CD14-positive monocyte (primary cell): Measurements from ENCODE around the gene KCNJ6. TPM values are rescaled to one million over a fixed set of nuclear protein-coding genes. Genes with fewer than 3 reads are reported as not detected.

Experiments used
- DNase-seq, 3 donors: peaks; one replicate each; pipeline ENCODE4 v3.0.0-alpha.2; 2011 to 2022
- H2AFZ ChIP-seq: 2 replicates; pipeline ENCODE4 v1.6.0; 2012; ENCODE audit warnings: mild to moderate bottlenecking, low read depth, low read length, inconsistent platforms; ENCODE audit not compliant: insufficient read depth, poor library complexity, severe bottlenecking
- H3K27ac ChIP-seq, 2 donors: 1 replicate in 1 of 2; 2 replicates in 1 of 2; pipeline ENCODE4 v1.5.1; 2012 to 2013; ENCODE audit warnings: low read length in 2 of 2, control low read depth in 1 of 2, inconsistent platforms in 1 of 2, low read depth in 1 of 2, mild to moderate bottlenecking in 1 of 2
- H3K27me3 ChIP-seq, 2 donors: one replicate each; pipeline versions ENCODE4 v1.6.0 to v1.6.1; 2011 to 2013; ENCODE audit warnings: low read length in 2 of 2; ENCODE audit not compliant: control insufficient read depth in 2 of 2, insufficient read depth in 2 of 2
- H3K36me3 ChIP-seq, 2 donors: replicated peaks in 1 of 2; 1 replicate in 1 of 2; 2 replicates in 1 of 2; pipeline versions ENCODE4 v1.5.1 to v1.6.1; 2012 to 2013; ENCODE audit warnings: low read length in 2 of 2, control low read depth in 1 of 2, inconsistent platforms in 1 of 2, mild to moderate bottlenecking in 1 of 2; ENCODE audit not compliant: insufficient read depth in 2 of 2, control insufficient read depth in 1 of 2
- H3K4me1 ChIP-seq, 2 donors: 1 replicate in 1 of 2; 2 replicates in 1 of 2; pipeline versions ENCODE4 v1.5.1 to v1.6.1; 2012 to 2013; ENCODE audit warnings: low read length in 2 of 2, control low read depth in 1 of 2, inconsistent platforms in 1 of 2, mild to moderate bottlenecking in 1 of 2, moderate library complexity in 1 of 2; ENCODE audit not compliant: insufficient read depth in 2 of 2, control insufficient read depth in 1 of 2
- H3K4me2 ChIP-seq: replicated peaks from 2 replicates; pipeline ENCODE3; 2012; ENCODE audit warnings: low read length, moderate library complexity, mild to moderate bottlenecking; ENCODE audit not compliant: poor library complexity, severe bottlenecking; ENCODE audit errors: extremely low read depth
- H3K4me3 ChIP-seq, 3 experiments: fragments of 200-600 bp in 1 of 3; sonication (generic) in 1 of 3; replicated peaks in 1 of 3; 1 replicate in 2 of 3; 2 replicates in 1 of 3; pipeline ENCODE4 v1.5.1; 2011 to 2013; ENCODE audit warnings: low read length in 3 of 3, mild to moderate bottlenecking in 3 of 3, control low read depth in 2 of 3, low read depth in 2 of 3, inconsistent platforms in 1 of 3, moderate library complexity in 1 of 3
- H3K79me2 ChIP-seq: 2 replicates; pipeline ENCODE4 v1.6.0; 2012; ENCODE audit warnings: mild to moderate bottlenecking, control low read depth, inconsistent platforms, low read length, moderate library complexity; ENCODE audit not compliant: insufficient read depth
- H3K9ac ChIP-seq: 2 replicates; pipeline ENCODE4 v1.6.0; 2017; ENCODE audit warnings: low read length, mild to moderate bottlenecking; ENCODE audit not compliant: insufficient read depth, poor library complexity, severe bottlenecking
- H3K9me3 ChIP-seq, 2 donors: replicated peaks in 1 of 2; 1 replicate in 1 of 2; 2 replicates in 1 of 2; pipeline versions ENCODE4 v1.5.1 to v1.6.1; 2012 to 2013; ENCODE audit warnings: low read length in 2 of 2, control low read depth in 1 of 2; ENCODE audit not compliant: control insufficient read depth in 1 of 2, insufficient read depth in 1 of 2
- H4K20me1 ChIP-seq: 2 replicates; pipeline ENCODE4 v1.6.0; 2012; ENCODE audit warnings: mild to moderate bottlenecking, low read length, control low read depth, moderate library complexity; ENCODE audit not compliant: insufficient read depth
- H3K27ac Mint-ChIP-seq, 7 donors: one replicate each; pipeline ENCODE4 v1.8.0; 2020; ENCODE audit warnings: mild to moderate bottlenecking in 7 of 7, mixed read lengths in 7 of 7, moderate library complexity in 6 of 7, inconsistent platforms in 2 of 7
- H3K27me3 Mint-ChIP-seq, 3 donors: one replicate each; pipeline ENCODE4 v1.8.0; 2021 to 2022; ENCODE audit warnings: low read depth in 3 of 3, mild to moderate bottlenecking in 3 of 3, mixed read lengths in 3 of 3, moderate library complexity in 3 of 3, inconsistent platforms in 1 of 3
- H3K36me3 Mint-ChIP-seq, 2 donors: one replicate each; pipeline ENCODE4 v1.8.0; 2020; ENCODE audit warnings: mixed read lengths in 2 of 2, inconsistent platforms in 1 of 2, mild to moderate bottlenecking in 1 of 2
- H3K4me1 Mint-ChIP-seq: one replicate; pipeline ENCODE4 v1.8.0; 2020; ENCODE audit warnings: mild to moderate bottlenecking, mixed read lengths
- H3K4me3 Mint-ChIP-seq, 2 donors: one replicate each; pipeline ENCODE4 v1.8.0; 2020; ENCODE audit warnings: mild to moderate bottlenecking in 2 of 2, mixed read lengths in 2 of 2, moderate library complexity in 1 of 2
- H3K9me3 Mint-ChIP-seq, 7 donors: one replicate each; pipeline ENCODE4 v1.8.0; 2020 to 2022; ENCODE audit warnings: mixed read lengths in 7 of 7, mild to moderate bottlenecking in 6 of 7, moderate library complexity in 6 of 7, inconsistent platforms in 2 of 7
- WGBS: methylation state at CpG from one replicate; pipeline ENCODE4 v1.1.5; 2013; ENCODE audit warnings: missing lambda C conversion rate; ENCODE audit not compliant: insufficient coverage; 5-methylcytosine and 5-hydroxymethylcytosine counted together
- intact Hi-C, 2 donors: fragments of 100-400 bp; cut with micrococcal nuclease; formaldehyde crosslinking; loops; one replicate each; pipeline versions ENCODE4 v1.15.0 to v1.15.1; 2023
- polyA plus RNA-seq, 3 donors: library from polyadenylated mRNA; depleted of rRNA in 1 of 3; unstranded in 2 of 3; stranded (reverse) in 1 of 3; fragments of 300-500 nt in 2 of 3; fragments of >200 nt in 1 of 3; fragmentation: Illumina TruSeq in 2 of 3; gene quantifications; 1 replicate in 2 of 3; 2 replicates in 1 of 3; pipeline ENCODE4 v1.2.3, GENCODE V29; 2012 to 2021
- TF ChIP-seq, protein P1 (sequence below): fragments of 200-600 bp; IDR thresholded peaks from one replicate; pipeline ENCODE4 v1.8.0; 2022; ENCODE audit warnings: antibody characterized with exemption, mild to moderate bottlenecking

Gene KCNJ6
- polyA plus RNA-seq, 3 donors: not detected

- H3K36me3 Mint-ChIP-seq: no peaks in the 10 kb centered on the region
- H3K9me3 ChIP-seq: no peaks in the 10 kb centered on the region
- peaks cover 0 to 7% (median 6%) of the 10 kb centered on the region in 3 donors for H3K27me3 Mint-ChIP-seq
- H3K27ac ChIP-seq: no peak overlapping the region
- no peaks in the 10 kb centered on the region for H3K79me2 ChIP-seq
- no peak overlapping the region for H3K4me3 ChIP-seq
- no peaks in the 10 kb centered on the region for H3K27me3 ChIP-seq
- H3K4me1 Mint-ChIP-seq: no peaks in the 10 kb centered on the region
- no peak overlapping the region for H3K27ac Mint-ChIP-seq
- no peaks in the 10 kb centered on the region for H3K4me1 ChIP-seq
- no peak overlapping the region for H3K4me3 Mint-ChIP-seq
- no peaks in the 10 kb centered on the region for H4K20me1 ChIP-seq
- TF ChIP-seq, protein P1, sequence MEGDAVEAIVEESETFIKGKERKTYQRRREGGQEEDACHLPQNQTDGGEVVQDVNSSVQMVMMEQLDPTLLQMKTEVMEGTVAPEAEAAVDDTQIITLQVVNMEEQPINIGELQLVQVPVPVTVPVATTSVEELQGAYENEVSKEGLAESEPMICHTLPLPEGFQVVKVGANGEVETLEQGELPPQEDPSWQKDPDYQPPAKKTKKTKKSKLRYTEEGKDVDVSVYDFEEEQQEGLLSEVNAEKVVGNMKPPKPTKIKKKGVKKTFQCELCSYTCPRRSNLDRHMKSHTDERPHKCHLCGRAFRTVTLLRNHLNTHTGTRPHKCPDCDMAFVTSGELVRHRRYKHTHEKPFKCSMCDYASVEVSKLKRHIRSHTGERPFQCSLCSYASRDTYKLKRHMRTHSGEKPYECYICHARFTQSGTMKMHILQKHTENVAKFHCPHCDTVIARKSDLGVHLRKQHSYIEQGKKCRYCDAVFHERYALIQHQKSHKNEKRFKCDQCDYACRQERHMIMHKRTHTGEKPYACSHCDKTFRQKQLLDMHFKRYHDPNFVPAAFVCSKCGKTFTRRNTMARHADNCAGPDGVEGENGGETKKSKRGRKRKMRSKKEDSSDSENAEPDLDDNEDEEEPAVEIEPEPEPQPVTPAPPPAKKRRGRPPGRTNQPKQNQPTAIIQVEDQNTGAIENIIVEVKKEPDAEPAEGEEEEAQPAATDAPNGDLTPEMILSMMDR: no peak
- no peak overlapping the region for H3K9ac ChIP-seq
- H3K4me2 ChIP-seq: no peak overlapping the region
- no peak overlapping the region for H2AFZ ChIP-seq
- DNase-seq: no peak
- no peaks in the 10 kb centered on the region for H3K36me3 ChIP-seq
- no CpG with 5 or more reads among the region's 3 CpGs for WGBS
- H3K9me3 Mint-ChIP-seq: peaks cover 0 to 7% (median 2%) of the 10 kb centered on the region in 7 donors
- intact Hi-C loops: no loop called here
Observed at GRCh38 chr21:37623689-37624088, 292.6 kb downstream of the KCNJ6 start.

- H3K9me3 Mint-ChIP-seq: peaks cover 0 to 6% (median 0%) of the 10 kb centered on the region in 7 donors
- H3K36me3 Mint-ChIP-seq: no peaks in the 10 kb centered on the region
- intact Hi-C loops: no loop called here
- no peaks in the 10 kb centered on the region for H3K9me3 ChIP-seq
- no peak overlapping the region for H3K4me2 ChIP-seq
- H3K4me3 ChIP-seq: no peak overlapping the region
- TF ChIP-seq, protein P1: no peak
- peaks cover 0 to 8% (median 5%) of the 10 kb centered on the region in 3 donors for H3K27me3 Mint-ChIP-seq
- no peaks in the 10 kb centered on the region for H3K27me3 ChIP-seq
- H4K20me1 ChIP-seq: no peaks in the 10 kb centered on the region
- no peak overlapping the region for H3K27ac Mint-ChIP-seq
- H3K4me1 ChIP-seq: no peaks in the 10 kb centered on the region
- no peaks in the 10 kb centered on the region for H3K36me3 ChIP-seq
- H3K9ac ChIP-seq: no peak overlapping the region
- H3K4me1 Mint-ChIP-seq: no peaks in the 10 kb centered on the region
- 80% methylated on average over 1 of the region's 3 CpGs for WGBS
- no peak overlapping the region for H3K4me3 Mint-ChIP-seq
- DNase-seq: no peak
- no peaks in the 10 kb centered on the region for H3K79me2 ChIP-seq
- no peak overlapping the region for H3K27ac ChIP-seq
- H2AFZ ChIP-seq: no peak overlapping the region
Observed at GRCh38 chr21:37623183-37623582, 293.1 kb downstream of the KCNJ6 start.
